Stimulated activated naive CD8-positive, alpha-beta T cell treated with anti-CD3 and anti-CD28 coated beads, Interleukin-15, Interleukin-2, amounts not matched to agents 100 ng/mL and 50 ng/mL, for 24 hours (primary cell): ENCODE measurements around the gene OR5AN1.
A peak's percentile ranks its signal among the peaks of the same experiment; 100 is the strongest.
"Not testable (repeated sequence)": the region's sequence is repeated elsewhere in the genome, so short reads cannot be mapped to it uniquely, and the experiment has no call there.

Experiments
- H3K27ac Mint-ChIP-seq: one replicate; pipeline ENCODE4 v1.8.0; 2021; ENCODE audit warnings: mild to moderate bottlenecking, mixed read lengths
- H3K27me3 Mint-ChIP-seq: one replicate; pipeline ENCODE4 v1.8.0; 2021; ENCODE audit warnings: mixed read lengths
- H3K36me3 Mint-ChIP-seq: one replicate; pipeline ENCODE4 v1.8.0; 2021; ENCODE audit warnings: low read depth, mixed read lengths
- H3K4me1 Mint-ChIP-seq: one replicate; pipeline ENCODE4 v1.8.0; 2021; ENCODE audit warnings: low read depth, mixed read lengths
- H3K4me3 Mint-ChIP-seq: one replicate; pipeline ENCODE4 v1.8.0; 2021; ENCODE audit warnings: mild to moderate bottlenecking, mixed read lengths
- H3K9me3 Mint-ChIP-seq: one replicate; pipeline ENCODE4 v1.8.0; 2021; ENCODE audit warnings: mixed read lengths

Gene OR5AN1, protein sequence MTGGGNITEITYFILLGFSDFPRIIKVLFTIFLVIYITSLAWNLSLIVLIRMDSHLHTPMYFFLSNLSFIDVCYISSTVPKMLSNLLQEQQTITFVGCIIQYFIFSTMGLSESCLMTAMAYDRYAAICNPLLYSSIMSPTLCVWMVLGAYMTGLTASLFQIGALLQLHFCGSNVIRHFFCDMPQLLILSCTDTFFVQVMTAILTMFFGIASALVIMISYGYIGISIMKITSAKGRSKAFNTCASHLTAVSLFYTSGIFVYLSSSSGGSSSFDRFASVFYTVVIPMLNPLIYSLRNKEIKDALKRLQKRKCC

DNA sequence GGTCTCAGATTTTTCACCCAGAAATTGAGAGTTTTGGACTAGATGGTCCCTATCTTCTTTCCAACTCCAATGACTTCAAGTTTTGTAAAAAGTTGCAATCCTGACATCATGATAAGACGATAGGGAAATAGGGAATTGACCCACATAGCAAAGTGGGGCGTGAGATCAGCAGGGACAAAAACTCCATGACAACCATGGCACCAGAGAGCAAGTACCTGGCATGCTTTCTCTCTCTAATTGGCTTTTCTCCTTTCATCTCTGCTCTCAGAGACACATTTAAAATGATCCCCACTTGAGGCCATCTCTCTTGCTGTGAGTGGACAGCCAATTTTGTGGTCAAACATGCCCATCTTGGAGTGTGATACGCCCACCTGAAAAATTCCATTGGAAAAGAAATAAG lies at the start of gene OR5AN1:
OR5AN1 (plus strand) TSS at position 301 of the 400 bp plus-strand sequence. CDS start 5,564 bp downstream, outside the sequence.
- Mint-ChIP-seq H3K27ac (no peak within 1 kb of the TSS), H3K27me3 (peaks cover 8% of the 10 kb centered on the region), H3K4me1 (no peaks in the 10 kb centered on the region), H3K36me3 (no peaks in the 10 kb centered on the region), H3K9me3 (peaks cover 8% of the 10 kb centered on the region), H3K4me3 (no peak within 1 kb of the TSS)

DNA sequence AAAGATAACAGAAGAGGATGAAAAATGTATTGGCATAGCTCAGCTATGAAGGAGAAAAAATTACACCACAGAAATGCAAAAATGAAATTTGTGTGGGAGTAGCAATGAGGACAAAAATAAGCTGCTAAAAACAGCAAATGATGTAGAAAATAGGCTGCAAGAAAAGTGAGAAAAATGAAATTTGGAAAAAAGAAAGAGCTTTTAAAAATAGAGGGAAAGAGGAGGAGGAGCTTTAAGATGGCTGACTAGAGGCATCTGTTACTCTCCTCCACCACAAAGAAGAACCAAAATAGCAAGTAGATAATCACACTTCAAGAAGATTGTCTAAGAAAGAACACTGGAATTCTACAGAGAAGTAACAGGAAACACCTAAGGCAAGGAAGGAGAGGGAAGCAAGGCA lies 23.7 kb upstream of the OR5AN1 start:
- Mint-ChIP-seq H3K27ac (no peak overlapping the region), H3K36me3 (no peaks in the 10 kb centered on the region), H3K27me3 (peaks cover 18% of the 10 kb centered on the region), H3K9me3 (no peaks in the 10 kb centered on the region), H3K4me3 (no peak overlapping the region), H3K4me1 (no peaks in the 10 kb centered on the region)

DNA sequence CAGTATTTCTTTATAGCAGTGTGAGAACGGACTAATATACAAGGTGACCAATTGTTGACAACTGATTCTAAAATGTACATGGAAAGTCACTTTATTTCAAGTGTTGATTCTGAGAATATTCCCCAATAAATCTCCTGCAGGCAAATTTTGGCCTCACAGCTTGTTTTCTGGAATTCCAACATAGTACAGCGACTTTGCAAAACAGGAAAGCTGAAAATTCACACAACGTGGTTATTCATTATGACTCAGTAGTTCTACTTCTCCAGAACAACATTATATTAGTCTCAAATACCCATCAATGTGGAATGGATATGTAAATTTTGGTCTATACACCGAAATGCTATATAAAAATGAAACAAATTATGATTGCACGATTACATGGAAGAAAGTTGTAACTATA lies 22.5 kb upstream of the OR5AN1 start:
- Mint-ChIP-seq H3K4me1 (no peaks in the 10 kb centered on the region), H3K27ac (no peak overlapping the region), H3K9me3 (no peaks in the 10 kb centered on the region), H3K36me3 (no peaks in the 10 kb centered on the region), H3K4me3 (no peak overlapping the region), H3K27me3 (peaks cover 14% of the 10 kb centered on the region)

DNA sequence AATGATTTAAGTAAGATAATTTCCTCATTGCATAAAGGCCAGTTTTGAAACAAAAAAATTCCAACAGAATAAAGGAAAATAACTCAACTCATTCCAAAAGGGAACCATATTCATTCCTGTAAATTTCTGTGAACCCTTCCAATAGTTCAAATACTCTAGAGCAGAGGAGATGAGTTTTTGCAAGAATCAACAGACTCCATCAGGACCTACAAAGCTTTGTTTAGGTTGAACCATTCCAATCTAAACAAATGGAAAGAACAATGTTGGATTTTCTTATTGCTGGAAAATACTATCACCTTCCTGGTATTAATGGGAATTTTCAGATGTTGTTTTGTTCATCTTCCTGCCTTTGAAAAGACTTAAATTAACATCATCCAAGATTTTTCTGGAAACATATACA lies 21.8 kb upstream of the OR5AN1 start:
- Mint-ChIP-seq H3K4me3 (no peak overlapping the region), H3K9me3 (peaks cover 4% of the 10 kb centered on the region), H3K4me1 (no peaks in the 10 kb centered on the region), H3K27ac (no peak overlapping the region), H3K27me3 (peaks cover 10% of the 10 kb centered on the region), H3K36me3 (no peaks in the 10 kb centered on the region)

DNA sequence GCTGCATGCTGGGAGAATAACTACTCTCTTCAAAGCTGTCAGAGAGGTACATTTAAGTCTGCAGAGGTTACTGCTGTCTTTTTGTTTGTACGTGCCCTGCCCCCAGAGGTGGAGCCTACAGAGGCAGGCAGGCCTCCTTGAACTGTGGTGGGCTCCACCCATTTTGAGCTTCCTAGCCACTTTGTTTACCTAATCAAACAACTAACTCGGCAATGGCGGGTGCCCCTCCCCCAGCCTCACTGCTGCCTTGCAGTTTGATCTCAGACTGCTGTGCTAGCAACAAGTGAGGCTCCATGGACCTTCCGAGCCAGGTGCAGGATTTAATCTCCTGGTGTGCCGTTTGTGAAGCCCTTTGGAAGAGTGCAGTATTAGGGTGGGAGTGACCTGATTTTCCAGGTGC lies 9.0 kb upstream of the OR5AN1 start:
- Mint-ChIP-seq H3K27me3 (peaks cover 21% of the 10 kb centered on the region), H3K9me3 (peaks cover 13% of the 10 kb centered on the region)
- H3K4me1 Mint-ChIP-seq, H3K4me3 Mint-ChIP-seq, H3K36me3 Mint-ChIP-seq, H3K27ac Mint-ChIP-seq: not testable (repeated sequence)

DNA sequence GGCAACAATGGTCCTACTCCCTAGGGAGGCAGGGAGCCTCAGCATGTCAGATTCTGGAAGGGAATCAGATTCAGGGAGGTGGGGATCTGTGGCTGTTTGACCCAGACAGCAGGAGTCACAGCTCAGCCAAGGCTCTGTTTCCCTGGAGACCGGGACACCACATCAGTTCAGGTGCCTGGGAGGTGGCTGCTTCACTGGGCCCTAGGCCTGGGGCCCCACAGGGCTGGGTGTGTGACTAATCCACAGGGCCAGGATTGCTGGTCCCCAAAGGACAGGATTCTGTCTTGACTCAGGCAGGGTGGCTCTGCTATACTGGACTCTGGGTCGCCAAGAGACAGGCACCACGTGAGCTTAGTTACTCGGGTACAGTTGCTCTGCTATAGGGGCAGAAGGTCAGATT lies 3.5 kb upstream of the OR5AN1 start:
- Mint-ChIP-seq H3K4me1 (no peaks in the 10 kb centered on the region), H3K27me3 (peaks cover 18% of the 10 kb centered on the region), H3K27ac (no peak overlapping the region), H3K9me3 (peaks cover 8% of the 10 kb centered on the region), H3K4me3 (no peak overlapping the region), H3K36me3 (no peaks in the 10 kb centered on the region)

DNA sequence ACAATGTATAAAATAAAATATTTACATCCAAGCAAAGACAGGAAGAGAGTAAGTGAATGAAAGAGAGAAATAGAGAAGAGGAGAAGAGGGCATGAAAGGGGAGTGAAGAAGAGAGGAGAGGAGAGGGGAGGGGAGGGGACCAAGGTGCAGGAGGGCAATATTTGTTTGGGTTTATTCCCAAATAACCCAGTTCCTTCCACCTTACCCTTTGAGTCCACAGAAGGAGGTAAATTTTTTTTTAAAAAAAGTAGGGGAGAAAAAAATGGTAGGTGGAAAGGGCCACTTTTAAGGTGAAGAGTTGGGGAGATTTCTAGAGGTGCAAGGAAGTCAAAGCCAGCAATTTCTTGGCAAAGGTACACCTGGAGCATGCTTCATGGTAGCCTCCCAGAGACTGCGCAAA lies 2.1 kb upstream of the OR5AN1 start:
- Mint-ChIP-seq H3K27me3 (peaks cover 18% of the 10 kb centered on the region), H3K27ac (no peak overlapping the region), H3K9me3 (peaks cover 8% of the 10 kb centered on the region), H3K36me3 (no peaks in the 10 kb centered on the region), H3K4me3 (no peak overlapping the region), H3K4me1 (no peaks in the 10 kb centered on the region)

DNA sequence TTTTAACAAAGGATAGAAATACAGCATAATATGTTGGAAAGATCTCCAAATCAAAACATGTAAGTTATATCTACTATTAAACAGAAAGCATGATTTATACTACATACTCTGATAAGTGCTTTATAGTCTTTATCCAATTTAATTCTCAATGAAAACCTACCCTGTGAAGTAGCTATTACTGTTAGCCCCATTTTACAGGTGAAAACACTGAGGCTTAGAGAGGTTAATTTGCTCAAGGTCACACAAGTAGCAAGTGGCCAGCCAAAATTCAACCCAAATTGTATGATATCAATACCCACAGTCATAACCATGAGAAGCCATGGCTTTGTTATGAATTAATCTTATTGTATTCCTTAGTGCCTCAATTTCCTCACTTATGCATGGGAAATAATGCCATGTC lies 675 bp upstream of the OR5AN1 start:
- H3K9me3 Mint-ChIP-seq = peaks cover 8% of the 10 kb centered on the region
- no peak overlapping the region for H3K27ac Mint-ChIP-seq
- H3K27me3 Mint-ChIP-seq = peaks cover 14% of the 10 kb centered on the region
- H3K4me1 Mint-ChIP-seq = no peaks in the 10 kb centered on the region
- no peaks in the 10 kb centered on the region for H3K36me3 Mint-ChIP-seq
- no peak overlapping the region for H3K4me3 Mint-ChIP-seq

DNA sequence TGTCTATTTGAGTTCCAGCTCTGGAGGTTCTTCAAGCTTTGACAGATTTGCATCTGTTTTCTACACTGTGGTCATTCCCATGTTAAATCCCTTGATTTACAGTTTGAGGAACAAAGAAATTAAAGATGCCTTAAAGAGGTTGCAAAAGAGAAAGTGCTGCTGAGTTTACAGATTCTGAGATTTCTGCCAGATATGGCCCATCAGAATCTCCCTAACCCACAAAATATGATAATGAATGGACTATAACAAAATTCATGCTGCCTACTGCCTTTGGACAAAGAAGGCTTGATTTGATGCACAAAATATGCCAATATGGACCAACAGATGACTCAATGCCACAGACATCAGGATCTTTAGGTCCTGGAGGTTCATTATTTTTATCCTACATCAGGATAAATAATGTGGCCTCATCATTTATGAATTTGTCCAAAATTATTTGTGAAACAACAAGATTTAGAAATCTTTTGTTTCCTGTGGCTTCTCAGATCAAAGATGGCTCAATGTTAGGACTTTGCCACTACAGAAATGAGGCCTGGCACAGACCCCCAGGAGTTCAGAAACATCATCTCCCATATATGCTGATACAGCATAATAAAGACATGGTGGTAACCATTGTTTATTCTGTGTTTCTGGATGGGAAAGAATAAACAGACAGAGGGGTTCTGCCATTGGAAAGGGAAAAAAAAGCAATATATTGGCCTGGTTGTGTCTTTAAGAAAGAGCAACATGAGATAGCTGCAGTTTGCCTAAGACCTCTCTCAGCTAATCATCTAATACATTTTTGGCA lies 6.7 kb downstream of the OR5AN1 start:
- no peak overlapping the region for H3K27ac Mint-ChIP-seq
- H3K4me3 Mint-ChIP-seq = no peak overlapping the region
- H3K36me3 Mint-ChIP-seq = no peaks in the 10 kb centered on the region
- H3K9me3 Mint-ChIP-seq = peaks cover 5% of the 10 kb centered on the region
- no peaks in the 10 kb centered on the region for H3K27me3 Mint-ChIP-seq
- peaks cover 12% of the 10 kb centered on the region for H3K4me1 Mint-ChIP-seq

DNA sequence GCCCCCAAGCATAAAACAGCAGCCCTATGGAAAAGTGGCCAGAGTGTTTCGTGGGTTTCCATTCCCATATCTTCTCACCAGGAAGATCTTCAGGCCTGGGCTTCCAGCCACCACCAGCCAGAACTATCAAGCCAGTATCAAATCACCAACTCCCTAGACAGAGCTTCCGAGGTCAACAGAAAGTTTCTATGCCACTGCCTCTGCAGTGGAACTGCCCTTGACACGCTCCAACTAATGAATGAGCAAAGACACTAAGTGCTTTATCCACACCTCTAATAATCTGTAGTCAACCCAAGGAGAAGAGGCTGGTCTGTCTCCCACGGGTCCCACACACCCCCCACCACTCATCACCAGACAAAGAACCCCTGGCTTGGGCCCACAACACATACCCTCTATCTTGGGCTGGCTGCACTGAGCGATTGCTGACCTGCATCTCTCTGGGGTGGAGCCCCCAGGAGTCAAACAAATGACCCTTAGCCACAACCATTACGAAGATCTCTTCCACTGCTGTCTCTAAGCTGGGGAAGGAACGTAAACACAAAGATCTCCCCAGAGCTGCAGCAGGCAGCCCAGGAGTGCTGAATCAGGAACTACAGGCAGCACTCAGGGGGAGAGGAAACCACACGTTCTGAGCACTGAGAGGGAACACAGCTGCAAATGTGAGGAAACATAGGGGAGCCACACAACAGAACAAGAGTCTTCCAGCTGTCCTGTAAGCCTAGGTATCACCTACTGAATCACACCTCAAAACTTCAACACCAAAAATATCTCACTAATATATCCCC lies 9.7 kb downstream of the OR5AN1 start:
- H3K4me3 Mint-ChIP-seq = no peak overlapping the region
- peaks cover 12% of the 10 kb centered on the region for H3K4me1 Mint-ChIP-seq
- no peak overlapping the region for H3K27ac Mint-ChIP-seq
- peaks cover 5% of the 10 kb centered on the region for H3K9me3 Mint-ChIP-seq
- H3K27me3 Mint-ChIP-seq = no peaks in the 10 kb centered on the region
- H3K36me3 Mint-ChIP-seq = no peaks in the 10 kb centered on the region

DNA sequence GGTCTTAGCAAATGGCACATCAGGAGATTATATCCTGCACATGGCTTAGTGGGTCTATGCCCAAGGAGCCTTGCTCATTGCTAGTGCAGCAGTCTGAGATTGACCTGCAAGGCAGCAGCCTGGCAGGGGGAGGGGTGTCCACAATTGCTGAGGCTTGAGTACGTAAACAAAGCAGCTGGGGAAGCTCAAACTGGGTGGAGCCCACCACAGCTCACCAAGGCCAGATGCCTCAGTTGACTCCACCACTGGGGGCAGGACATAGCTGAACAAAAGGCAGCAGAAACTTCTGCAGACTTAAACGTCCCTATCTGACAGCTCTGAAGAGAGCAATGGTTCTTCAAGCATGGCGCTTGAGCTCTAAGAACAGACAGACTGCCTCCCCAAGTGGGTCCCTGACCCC lies 13.6 kb downstream of the OR5AN1 start:
- H3K36me3 Mint-ChIP-seq = not testable (repeated sequence)

DNA sequence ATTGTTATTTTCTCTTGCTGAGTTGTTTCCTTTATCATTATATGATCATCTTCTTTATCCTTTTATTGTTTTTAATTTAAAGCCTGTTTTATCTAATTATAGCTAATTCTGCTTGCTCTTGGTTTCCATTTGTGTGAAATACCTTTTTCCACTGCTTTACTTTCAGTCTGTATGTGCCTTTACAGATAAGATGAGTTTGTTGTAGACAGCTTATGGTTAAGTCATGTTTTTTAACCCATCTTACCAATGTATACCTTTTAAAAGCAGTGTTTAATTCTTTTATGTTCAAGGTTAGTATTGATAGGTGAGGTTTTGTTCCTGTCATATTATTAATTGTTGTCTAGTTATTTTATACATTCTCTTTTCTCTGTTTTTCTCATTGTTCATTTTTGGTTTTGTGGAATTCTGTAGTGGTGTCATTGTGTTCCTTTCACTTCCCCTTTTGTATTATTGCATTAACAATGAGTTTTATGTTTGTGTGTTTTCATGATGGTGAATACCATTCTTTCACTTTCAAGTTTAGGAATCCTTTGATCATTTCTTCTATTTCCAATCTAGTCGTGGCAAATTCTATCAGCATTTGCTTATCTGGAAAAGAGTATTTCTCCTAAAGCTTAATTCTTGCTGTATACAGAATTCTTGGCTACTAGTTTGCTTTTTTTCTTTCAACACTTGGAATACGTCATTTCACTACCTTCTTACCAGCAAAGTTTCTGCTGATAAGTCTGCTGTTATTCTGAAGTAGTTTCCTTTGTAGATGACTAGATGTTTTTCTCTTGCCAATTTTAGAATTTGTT lies 21.8 kb downstream of the OR5AN1 start:
- H3K4me1 Mint-ChIP-seq = no peaks in the 10 kb centered on the region
- H3K4me3 Mint-ChIP-seq = no peak overlapping the region
- H3K27ac Mint-ChIP-seq = peak overlapping the region; percentile 42

More for the DNA sequence above, 13.6 kb downstream of the OR5AN1 start:
- H3K9me3 Mint-ChIP-seq, H3K4me3 Mint-ChIP-seq, H3K27me3 Mint-ChIP-seq, H3K27ac Mint-ChIP-seq: not testable (repeated sequence)
- peaks cover 12% of the 10 kb centered on the region for H3K4me1 Mint-ChIP-seq

DNA sequence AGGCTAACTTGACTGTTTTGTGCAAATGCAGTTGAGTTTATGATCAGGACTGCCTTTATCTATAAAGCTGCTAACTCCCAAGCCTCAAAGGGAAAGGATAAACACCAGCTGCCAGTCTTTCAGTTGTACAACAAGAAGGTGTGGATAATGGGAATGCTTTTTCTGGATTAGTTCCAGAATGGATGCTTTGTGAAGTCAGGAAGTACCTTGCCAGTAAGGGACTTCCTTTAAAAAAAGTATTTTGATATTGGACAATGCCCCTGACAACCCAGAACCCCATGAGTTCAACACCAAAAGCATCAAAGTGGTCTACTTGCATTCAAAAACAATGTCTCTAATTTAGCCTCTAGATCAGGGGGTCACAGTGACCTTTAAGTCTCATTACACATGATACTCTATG lies 35.5 kb downstream of the OR5AN1 start:
- H3K36me3 Mint-ChIP-seq = no peaks in the 10 kb centered on the region
- H3K27ac Mint-ChIP-seq = no peak overlapping the region
- no peaks in the 10 kb centered on the region for H3K4me1 Mint-ChIP-seq
- H3K9me3 Mint-ChIP-seq = no peaks in the 10 kb centered on the region
- no peaks in the 10 kb centered on the region for H3K27me3 Mint-ChIP-seq
- H3K4me3 Mint-ChIP-seq = no peak overlapping the region

More for the DNA sequence above, 21.8 kb downstream of the OR5AN1 start:
- Mint-ChIP-seq H3K36me3 (no peaks in the 10 kb centered on the region), H3K9me3 (peaks cover 6% of the 10 kb centered on the region), H3K27me3 (no peaks in the 10 kb centered on the region)

DNA sequence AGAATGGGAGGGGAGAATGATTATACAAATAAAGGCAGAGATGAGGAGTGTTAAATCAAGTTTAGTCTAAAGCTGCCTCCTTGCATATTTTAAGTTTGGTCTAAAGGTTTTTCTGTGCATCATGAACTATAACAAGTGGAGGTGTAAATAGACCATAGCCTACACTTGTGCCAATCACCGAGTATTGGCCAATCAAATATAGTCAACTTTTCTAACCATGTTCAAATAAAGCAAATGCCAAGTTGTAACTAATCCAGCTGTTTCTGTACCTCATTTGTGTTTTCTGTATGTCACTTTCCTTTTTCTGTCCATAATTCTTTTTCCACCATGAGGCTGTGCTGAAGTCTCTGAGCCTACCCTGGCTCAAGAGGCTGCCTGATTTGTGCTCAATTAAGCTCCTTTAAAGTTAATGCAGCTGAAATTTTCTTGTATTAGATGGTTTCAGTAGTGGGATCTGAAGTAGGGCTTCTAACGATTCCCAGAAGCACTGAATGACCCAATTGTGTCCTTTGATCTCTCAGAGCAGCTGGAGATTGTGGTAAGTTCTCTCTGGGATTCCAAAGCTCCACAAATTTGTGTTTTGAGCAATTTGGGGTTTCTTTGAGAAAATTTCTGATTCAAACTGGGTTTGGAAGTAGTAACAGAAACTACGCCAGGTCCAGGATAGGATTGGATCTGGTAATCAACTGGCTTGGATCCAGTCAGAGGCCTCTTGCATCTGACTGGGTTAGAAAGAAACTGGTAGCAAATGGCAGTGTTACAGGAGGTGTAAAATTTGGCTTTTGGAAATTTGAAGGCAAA lies 42.0 kb downstream of the OR5AN1 start:
- Mint-ChIP-seq H3K27ac (no peak overlapping the region), H3K9me3 (peaks cover 4% of the 10 kb centered on the region), H3K4me3 (no peak overlapping the region)

More for the DNA sequence above, 42.0 kb downstream of the OR5AN1 start:
- Mint-ChIP-seq H3K4me1 (no peaks in the 10 kb centered on the region), H3K27me3 (no peaks in the 10 kb centered on the region), H3K36me3 (no peaks in the 10 kb centered on the region)
